NCI-H526 (cell line): ENCODE data around the gene VCPKMT.
A peak's percentile ranks its signal among the peaks of the same experiment; 100 is the strongest.

Experiments used
- DNase-seq, 2 experiments: peaks; one replicate each; lab custom pipeline; 2025; lab: John Stamatoyannopoulos, UW

VCPKMT gene

DNA sequence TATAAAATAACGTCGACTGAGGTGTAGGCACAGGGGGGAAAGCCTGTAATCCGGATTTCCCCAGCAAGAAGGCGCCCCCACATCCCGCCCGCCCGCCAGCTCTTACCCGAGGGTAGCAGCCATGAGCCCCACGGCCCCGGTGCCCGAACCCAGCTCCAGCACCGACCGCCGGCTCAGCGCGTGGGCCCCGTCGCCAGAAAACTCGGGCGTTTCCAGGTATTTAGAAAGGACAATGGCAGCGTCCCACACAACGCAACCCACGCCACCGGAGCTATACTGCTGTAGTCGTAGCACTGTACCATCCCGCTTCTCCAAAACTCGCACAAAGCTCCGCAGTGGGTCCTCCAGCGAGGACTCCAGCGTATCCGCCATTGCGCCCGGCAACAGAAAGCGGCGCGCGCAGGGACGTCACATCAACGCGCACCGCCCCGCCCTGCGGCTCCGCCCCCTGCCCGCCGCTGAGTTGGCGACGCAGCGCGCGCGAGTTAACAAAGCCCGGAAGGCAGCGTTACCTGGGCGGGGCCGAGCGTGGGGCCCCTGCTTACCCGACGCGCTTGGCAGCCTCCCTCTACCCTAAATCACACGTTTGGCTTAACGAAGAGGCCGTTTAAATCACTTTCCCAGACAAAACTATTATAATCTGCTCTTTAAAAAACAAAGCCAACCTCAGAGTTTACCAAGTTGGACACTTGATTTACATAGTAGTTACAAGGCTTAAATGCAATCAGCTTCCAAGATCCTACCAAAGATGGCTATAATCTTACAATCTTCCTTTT, at the start of gene VCPKMT:
VCPKMT (minus strand) TSS at position 392 of the 776 bp plus-strand sequence; CDS start at position 372, 20 bp downstream.
- peak; percentile 63 to 97 for DNase-seq

DNA sequence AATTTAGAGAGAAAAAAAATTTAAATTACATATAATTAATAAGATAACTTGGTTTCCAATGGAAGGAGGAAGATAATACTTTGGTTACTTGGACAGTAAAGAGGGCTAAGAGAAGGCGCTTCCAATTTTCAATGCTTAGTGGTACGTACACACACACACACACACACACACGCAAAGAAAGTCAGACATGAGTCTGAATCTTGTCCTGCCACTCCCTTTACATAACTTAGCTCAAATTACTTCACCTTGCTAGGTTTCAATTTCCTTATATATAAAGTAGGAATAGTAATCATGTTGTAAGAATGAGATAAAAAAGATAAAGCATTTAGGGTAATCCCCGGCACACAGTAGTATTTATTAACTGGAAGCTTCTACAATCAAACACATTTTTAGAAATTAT, 39.7 kb upstream of the VCPKMT start:
- DNase-seq: no peak

DNA sequence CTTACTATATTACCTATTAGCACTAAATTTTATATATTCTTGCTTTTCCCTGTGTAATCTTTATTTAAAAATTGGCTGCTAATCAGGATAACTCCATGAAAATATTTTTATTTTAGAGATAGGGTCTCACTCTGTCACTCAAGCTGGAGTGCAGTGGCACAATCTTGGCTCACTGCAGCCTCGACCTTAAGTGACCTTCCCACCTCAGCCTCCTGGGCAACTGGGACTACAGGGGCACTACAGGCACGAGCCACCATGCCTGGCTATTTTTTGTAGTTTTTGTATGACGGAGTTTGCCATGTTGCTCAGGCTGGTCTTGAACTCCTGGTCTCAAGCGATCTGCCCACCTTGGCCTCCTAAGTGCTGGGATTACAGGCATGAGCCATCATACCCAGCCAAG, 32.4 kb upstream of the VCPKMT start:
- DNase-seq: no peak

GRCh38 chr14:50139192-50139591, 22.8 kb upstream of the VCPKMT start:
- DNase-seq: no peak

- DNase-seq: no peak
Observed at GRCh38 chr14:50127802-50128201, 11.4 kb upstream of the VCPKMT start.

GRCh38 chr14:50123062-50123461, 6.7 kb upstream of the VCPKMT start:
- no peak for DNase-seq

- no peak for DNase-seq
Observed at GRCh38 chr14:50122291-50122690, 5.9 kb upstream of the VCPKMT start.

DNA sequence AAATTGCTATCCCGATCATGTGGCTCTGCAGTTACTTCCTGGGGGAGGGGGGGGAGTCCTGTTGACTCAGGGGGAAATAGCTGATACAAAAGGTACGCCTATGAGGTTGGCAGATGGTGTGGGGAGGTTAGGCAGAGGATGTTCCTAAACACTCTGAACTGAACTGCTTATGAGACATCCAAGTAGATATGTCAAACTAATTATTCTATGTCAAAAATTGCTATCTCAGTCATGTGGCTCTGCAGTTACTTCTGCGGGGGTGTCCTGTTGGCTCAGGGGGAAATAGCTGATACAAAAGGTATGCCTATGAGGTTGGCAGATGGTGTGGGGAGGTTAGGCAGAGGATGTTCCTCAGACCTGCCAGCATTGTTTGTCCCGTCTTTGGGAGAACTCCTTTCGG, 5.1 kb upstream of the VCPKMT start:
- DNase-seq: no peak

- DNase-seq: no peak
Observed at GRCh38 chr14:50117456-50117855, 1.1 kb upstream of the VCPKMT start.

GRCh38 chr14:50116966-50117365, 594 bp upstream of the VCPKMT start:
- DNase-seq: no peak

DNA sequence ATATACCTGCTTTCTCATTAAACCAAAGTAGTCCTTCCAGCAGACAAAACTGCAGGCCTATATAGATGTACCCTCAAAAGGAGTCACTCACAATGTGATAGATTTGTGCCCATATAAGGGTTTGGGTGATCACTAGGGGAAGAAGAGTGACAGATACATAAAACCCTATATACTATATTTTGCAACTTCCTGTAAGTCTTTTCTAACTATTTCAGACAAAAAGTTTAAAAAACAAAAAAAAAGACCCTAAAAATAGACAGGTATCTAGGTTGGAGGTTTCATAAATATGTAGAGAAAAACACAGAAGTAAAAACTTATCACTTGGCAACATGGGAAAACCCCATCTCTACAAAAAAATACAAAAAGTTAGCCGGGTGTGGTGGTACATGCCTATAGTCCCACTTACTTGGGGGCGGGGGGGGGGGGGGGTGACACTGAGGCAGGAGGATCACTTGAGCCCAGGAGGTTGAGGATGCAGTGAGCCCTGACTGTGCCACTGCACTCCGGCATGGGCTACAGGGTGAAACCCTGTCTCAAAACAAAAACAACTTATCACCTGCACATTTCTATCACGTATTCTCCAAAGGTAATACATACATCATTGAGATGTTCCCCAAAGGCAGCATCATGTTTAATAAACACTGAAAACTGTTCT, 2.9 kb downstream of the VCPKMT start:
- DNase-seq: no peak

DNA sequence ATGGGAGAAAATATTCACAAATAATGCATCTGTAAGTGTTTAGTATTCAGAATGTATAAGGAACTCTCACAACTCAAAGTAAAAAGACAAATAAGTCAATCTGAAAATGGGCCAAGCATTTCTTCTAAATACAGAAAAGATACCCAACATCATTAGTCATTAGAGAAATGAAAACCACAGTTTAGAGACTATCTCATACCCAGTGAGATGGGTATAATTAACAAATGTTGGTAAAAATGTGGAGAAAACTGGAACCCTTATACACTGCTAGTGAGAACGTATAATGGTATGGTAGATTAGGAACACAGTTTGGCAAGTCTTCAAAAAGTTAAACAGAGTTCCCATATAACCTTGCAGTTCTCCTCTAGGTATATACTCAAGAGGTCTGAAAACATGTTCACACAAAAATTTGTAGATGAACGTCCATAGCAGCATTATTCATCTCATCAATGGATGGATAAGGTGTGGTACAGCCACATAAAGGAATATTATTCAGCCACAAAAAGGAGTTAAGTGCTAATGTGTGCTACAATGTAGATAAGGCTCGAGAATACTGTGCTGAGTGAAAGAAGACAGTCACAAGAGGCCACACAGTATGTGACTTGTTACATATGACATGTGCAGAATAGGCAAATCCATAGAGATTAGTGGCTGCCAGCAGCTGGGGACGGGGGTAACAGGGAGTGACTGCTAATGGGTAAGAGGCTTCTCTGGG, 5.9 kb downstream of the VCPKMT start:
- DNase-seq: no peak

DNA sequence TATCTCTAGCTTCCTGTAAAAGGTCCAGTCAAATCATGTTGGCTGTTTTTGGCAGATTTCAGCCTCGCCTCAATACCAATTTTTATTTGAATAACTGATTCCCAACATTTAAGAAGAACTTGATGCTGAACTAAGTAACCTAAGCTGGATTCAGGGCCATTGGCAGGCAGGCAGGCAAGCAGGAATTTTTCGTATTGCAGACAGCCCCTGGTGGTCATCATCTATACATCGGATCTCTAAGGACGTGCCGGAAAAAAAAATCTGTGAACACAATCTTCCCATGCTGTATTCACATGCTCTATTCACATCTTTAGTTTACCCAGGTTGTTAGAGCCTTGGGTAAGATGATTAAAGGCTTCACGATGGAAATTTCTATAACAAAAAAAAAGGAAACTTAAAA, 7.0 kb downstream of the VCPKMT start:
- DNase-seq: peak in 1 of 2 experiments; percentile 7

GRCh38 chr14:50107850-50108249, 8.5 kb downstream of the VCPKMT start:
- no peak for DNase-seq

GRCh38 chr14:50106178-50106577, 10.2 kb downstream of the VCPKMT start:
- DNase-seq: no peak

DNA sequence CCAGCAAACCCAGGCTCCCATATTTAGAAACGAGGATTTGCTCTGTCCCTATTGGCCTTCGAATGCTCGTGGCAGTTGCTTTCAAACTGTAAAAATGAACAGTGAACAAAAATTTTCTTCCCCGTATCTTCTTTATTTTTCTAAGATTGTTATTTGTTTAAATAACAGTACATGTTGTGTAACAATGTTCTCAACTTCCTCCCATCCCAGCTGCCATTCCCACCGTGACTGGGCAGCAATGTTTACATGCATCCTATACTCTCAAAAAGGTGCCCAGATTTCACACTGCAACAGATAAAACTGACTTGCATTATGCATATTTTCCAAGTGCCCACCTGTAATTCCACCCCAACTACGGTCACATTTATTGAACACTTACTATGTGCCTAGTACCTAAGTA, 12.8 kb downstream of the VCPKMT start:
- DNase-seq: no peak

GRCh38 chr14:50101417-50101816, 15.0 kb downstream of the VCPKMT start:
- no peak for DNase-seq

- DNase-seq: no peak
Observed at GRCh38 chr14:50100805-50101204, 15.6 kb downstream of the VCPKMT start.

DNA sequence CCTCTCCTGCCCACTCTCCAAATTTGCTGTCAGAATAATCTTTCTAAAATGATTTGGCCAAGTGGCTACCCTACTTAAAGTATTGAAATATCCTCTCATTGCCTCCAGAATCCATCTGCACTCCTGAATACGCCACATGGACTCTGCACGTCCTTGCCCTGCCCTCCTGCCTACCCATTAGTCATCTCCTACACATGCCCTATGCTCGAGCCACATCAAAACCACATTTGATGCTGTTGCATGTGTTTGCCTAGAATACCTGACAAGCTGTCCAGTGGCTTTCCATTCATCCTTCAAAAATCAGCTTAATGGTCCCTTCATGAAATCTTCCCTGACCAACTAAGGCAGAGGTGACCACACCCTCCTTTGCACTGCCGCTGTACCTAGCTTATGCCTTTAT, 17.0 kb downstream of the VCPKMT start:
- DNase-seq: no peak

DNA sequence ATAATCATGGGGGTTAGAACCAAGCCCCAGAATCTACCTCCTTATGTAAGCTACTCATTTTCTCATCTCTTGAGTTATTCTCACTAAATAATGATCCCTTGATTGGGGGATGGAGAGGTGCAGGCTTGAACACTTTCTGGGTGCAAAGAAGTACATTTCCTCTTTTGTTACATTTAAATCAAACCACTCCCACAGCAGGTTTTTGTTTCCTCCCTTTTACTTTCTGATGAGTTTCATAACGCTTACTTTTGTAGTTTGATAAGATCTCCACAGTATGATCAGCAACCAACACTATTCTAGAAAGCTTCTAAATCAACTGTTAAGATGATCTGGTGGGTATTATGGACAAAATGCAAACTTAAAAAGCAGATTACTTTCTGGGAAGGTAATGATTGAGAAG, 20.5 kb downstream of the VCPKMT start:
- DNase-seq: no peak

DNA sequence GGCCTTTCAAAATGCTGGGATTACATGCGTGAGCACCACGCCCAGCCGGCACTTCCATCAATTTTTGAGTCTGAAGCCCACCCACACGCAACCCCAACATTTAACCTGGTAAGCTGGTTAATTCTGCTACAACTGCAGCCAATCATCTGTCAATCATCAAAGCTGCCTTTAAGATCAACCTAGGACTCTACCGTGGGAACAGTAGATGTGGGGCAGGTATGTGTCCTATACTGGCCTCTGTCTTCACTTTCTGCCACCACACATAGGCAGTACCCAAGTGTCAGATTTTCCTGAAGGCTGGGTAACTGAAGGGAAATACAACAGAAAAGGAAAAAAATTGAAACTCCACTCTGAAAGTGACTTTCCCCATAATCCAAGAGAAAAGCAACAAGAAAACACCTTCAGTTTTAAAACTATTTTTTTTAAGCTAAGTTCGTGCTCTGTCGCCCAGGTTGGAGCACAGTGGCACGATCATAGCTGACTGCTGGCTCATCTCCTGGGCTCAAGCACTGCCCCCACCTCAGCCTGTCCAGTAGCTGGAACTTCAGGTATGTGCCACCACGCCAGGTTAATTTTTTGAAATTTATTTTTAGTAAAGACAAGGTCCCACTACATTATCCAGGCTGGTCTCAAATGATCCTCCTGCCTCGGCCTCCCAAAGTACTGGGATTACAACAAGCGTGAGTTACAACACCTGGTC, 22.2 kb downstream of the VCPKMT start:
- no peak for DNase-seq

DNA sequence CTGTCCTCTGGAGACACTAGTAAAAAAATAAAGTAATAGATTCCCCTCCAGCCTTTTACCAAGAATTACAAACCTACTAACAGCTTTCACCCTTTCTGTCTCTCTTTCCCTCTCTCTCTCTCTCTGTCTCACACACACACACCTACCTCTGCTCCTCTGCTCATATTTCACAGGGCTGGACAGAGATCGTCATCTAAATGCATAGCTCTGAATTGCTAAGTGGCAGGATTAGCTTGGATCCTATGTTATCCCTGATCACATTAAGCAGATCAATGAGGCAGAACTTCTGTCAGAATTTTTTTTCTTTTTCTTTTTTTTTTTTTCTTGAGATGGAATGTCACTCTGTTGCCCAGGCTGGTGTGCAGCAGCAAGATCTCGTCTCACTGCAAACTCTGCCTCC, 22.9 kb downstream of the VCPKMT start:
- no peak for DNase-seq
